ENCODE data around the gene ULBP1. TPM values are rescaled to one million over a fixed set of nuclear protein-coding genes. Genes with fewer than 3 reads are reported as not detected.
"Not testable (repeated sequence)": the region's sequence is repeated elsewhere in the genome, so short reads cannot be mapped to it uniquely, and the experiment has no call there.

Gene ULBP1
- total RNA-seq, 4 donors from 2014 or later = not detected

DNA sequence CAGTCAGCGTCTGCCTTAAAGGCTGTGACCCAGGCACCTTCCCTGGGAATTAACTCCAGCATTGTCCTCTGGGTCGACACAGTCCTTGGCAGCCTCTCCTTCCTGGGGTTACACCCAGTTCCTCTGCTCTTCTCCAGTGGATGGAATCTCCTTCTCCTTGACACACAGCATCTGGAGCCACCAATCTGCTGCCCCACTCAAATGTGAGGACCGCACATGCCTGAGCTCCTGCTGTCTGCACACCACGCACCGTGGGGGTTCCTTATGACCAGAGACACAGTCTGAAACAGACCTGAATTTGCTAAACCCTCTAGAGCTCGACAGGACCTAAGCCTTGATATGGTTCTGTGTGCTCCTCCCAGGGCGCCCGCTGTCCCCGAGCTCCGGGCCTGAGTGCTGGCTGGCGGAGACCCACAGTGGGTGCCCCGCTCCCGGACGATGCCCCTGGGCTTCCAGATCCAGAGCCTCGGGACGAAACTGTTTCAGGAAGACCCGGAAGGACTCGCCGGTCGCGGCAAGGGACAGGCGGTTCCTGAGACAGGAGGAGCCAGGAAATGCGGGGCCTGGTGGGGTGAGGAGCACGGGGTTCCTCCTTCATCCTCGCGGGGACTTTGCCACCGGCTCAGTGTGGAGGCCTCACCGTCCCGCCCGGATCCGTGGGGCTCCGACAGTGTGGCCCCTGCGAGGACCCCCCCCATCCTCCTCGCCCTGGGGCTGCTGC lies 38.3 kb upstream of the ULBP1 start:
- WGBS, 2 donors (ENCODE audit: low coverage in 1 of 2) = 15% methylated on average over 34 of the region's 34 CpGs; no CpG with 5 or more reads in 1 of the 2 donors
- DNase-seq = peak; percentile 42
- Histone ChIP-seq H3K4me3 (peak overlapping the region; percentile 28 to 62 (median 45)), H3K36me3 (no peaks in the 10 kb centered on the region), H3K27me3 (peaks cover 64% of the 10 kb centered on the region), H3K4me1 (peaks cover 10 to 33% (median 21%) of the 10 kb centered on the region in 4 donors), H3K27ac (peak overlapping the region in 3 of 4 donors; percentile 28 to 46 (median 39)), H3K9me3 (no peaks in the 10 kb centered on the region)
- TF ChIP-seq EP300 (IDR thresholded peaks at IDR 0.05; ENCODE audit: low read depth) = no peak
- TF ChIP-seq POLR2A (IDR thresholded peaks at IDR 0.05) = no peak
- TF ChIP-seq POLR2AphosphoS5 (IDR thresholded peaks at IDR 0.05) = no peak
- TF ChIP-seq, protein P1, sequence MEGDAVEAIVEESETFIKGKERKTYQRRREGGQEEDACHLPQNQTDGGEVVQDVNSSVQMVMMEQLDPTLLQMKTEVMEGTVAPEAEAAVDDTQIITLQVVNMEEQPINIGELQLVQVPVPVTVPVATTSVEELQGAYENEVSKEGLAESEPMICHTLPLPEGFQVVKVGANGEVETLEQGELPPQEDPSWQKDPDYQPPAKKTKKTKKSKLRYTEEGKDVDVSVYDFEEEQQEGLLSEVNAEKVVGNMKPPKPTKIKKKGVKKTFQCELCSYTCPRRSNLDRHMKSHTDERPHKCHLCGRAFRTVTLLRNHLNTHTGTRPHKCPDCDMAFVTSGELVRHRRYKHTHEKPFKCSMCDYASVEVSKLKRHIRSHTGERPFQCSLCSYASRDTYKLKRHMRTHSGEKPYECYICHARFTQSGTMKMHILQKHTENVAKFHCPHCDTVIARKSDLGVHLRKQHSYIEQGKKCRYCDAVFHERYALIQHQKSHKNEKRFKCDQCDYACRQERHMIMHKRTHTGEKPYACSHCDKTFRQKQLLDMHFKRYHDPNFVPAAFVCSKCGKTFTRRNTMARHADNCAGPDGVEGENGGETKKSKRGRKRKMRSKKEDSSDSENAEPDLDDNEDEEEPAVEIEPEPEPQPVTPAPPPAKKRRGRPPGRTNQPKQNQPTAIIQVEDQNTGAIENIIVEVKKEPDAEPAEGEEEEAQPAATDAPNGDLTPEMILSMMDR (IDR thresholded peaks at IDR 0.05) = no peak
- intact Hi-C loops (cut with DNase I; ENCODE audit: low total_unique reads) (no loop called here), in situ Hi-C loops (cut with MboI; ENCODE audit: low pct_ligation_motif_present in 1 of 4, low pct_unique_long_range_greater_than_20kb in 1 of 4, low sequenced_read_pairs in 3 of 4) (loop anchor here in 2 of 4 donors (10.0 kb wide), 2 partner anchors 81 to 201 kb away; no protein-coding TSS in a partner anchor)

DNA sequence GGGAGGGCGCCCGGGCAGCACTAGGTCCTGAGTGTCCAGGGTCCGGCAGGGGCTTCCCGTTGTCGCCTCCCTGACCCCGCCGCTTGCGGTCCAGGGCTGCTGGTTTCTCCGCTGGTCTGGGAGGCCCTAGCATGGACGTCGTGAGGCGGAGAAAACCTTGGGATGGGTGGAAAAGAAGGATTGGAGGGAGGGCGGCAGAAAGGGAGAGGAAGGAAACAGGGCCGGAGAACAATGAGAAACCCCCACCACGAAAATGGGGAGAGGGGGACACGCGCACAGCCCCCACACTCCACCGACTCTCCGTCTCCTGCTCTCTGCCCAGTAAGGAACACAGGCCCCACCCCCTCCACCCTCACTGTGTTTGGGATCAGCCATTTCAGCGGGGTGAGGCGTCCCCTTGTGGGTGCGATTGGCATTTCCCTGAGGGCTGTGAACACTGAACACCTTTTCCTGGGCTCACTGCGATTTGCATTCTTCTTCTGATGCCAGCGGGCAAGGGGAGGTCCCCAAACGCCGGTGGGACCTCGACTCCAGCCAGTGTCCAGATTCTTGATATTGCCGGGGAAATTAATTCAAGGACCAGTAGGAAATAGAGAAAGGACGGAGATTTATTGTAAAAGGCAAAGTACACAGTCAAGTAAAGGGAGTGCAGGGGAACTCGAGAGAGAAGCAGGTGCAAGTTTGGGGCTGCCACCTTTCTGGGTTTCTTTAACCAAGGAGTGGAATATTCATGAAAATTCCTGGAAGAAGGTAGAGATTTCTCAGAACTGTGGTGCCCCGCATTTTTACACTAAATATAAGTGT lies 37.6 kb upstream of the ULBP1 start:
- WGBS, 2 donors (ENCODE audit: low coverage in 1 of 2) = 2 to 29% methylated on average over 2 to 31 of the region's 31 CpGs
- in situ Hi-C loops (cut with MboI; ENCODE audit: low pct_ligation_motif_present in 1 of 4, low pct_unique_long_range_greater_than_20kb in 1 of 4, low sequenced_read_pairs in 3 of 4) = loop anchor here in 2 of 4 donors (10.0 kb wide), 2 partner anchors 81 to 201 kb away; no protein-coding TSS in a partner anchor
- H3K27me3 ChIP-seq = peaks cover 71% of the 10 kb centered on the region

DNA sequence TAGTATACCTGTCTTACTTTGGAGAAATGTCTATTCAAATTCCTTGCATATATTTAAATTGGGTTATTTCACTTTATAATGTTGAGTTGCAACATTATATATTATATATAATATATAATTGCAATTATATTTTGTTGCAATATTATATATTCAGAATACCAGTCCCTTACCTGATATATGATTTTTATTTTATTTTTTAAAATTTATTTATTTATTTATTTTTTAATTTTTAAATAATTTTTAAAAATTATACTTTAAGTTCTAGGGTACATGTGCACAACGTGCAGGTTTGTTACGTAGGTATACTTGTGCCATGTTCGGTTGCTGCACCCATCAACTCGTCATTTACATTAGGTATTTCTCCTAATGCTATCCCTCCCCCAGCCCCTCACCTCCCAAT lies 36.7 kb upstream of the ULBP1 start:
- H3K4me1 ChIP-seq = peaks cover 10 to 33% (median 21%) of the 10 kb centered on the region in 4 donors
- intact Hi-C loops (cut with DNase I; ENCODE audit: low total_unique reads) = loop anchor here (2.0 kb wide), 1 partner anchor 92 kb away; no protein-coding TSS in a partner anchor
- DNase-seq, H3K9me3 ChIP-seq, H3K27ac ChIP-seq, H3K4me3 ChIP-seq, H3K36me3 ChIP-seq: not testable (repeated sequence)
- in situ Hi-C loops (cut with MboI; ENCODE audit: low pct_ligation_motif_present in 1 of 4, low pct_unique_long_range_greater_than_20kb in 1 of 4, low sequenced_read_pairs in 3 of 4) = loop anchor here in 2 of 4 donors (10.0 kb wide), 2 partner anchors 82 to 202 kb away; no protein-coding TSS in a partner anchor
- 85 to 86% methylated on average over 4 of the region's 4 CpGs for WGBS, 2 donors (ENCODE audit: low coverage in 1 of 2)
- H3K27me3 ChIP-seq = peaks cover 80% of the 10 kb centered on the region

More for the DNA sequence above, 37.6 kb upstream of the ULBP1 start:
- peak overlapping the region in 3 of 4 donors; percentile 28 to 46 (median 39) for H3K27ac ChIP-seq
- TF ChIP-seq POLR2A (IDR thresholded peaks at IDR 0.05) (no peak), EP300 (IDR thresholded peaks at IDR 0.05; ENCODE audit: low read depth) (no peak), POLR2AphosphoS5 (IDR thresholded peaks at IDR 0.05) (no peak)
- TF ChIP-seq, protein P1 (IDR thresholded peaks at IDR 0.05) = peak; percentile 91 to 99 (median 92)
- H3K4me1 ChIP-seq = peaks cover 10 to 33% (median 21%) of the 10 kb centered on the region in 4 donors
- peak; percentile 93 for DNase-seq
- H3K4me3 ChIP-seq = peak overlapping the region; percentile 28 to 62 (median 45)
- no peaks in the 10 kb centered on the region for H3K36me3 ChIP-seq
- no peaks in the 10 kb centered on the region for H3K9me3 ChIP-seq
- intact Hi-C loops (cut with DNase I; ENCODE audit: low total_unique reads) = loop anchor here (2.0 kb wide), 1 partner anchor 91 kb away; no protein-coding TSS in a partner anchor

DNA sequence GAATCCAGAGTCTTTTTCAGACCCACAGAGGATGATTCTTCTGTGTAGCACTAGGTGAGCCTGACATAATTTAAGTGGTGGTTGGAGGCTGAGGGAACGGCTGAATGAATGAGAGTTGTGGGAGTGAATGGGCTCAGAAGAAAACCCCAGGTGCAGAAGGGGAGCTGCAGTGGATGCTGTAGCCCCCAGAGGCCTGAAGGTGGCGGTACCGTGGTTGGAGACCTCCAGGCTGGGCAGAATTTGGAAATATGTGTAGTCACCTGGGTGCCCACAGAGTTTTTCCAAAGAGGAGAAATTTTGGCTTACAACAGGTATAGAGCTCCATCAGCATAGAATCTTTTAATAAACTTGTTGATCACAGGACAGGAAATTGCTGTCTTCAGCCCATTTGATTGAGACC lies 34.3 kb upstream of the ULBP1 start:
- H3K27me3 ChIP-seq = peaks cover 78% of the 10 kb centered on the region
- in situ Hi-C loops (cut with MboI; ENCODE audit: low pct_ligation_motif_present in 1 of 4, low pct_unique_long_range_greater_than_20kb in 1 of 4, low sequenced_read_pairs in 3 of 4) (loop anchor here in 2 of 4 donors (10.0 kb wide), 2 partner anchors 85 to 205 kb away; no protein-coding TSS in a partner anchor), intact Hi-C loops (cut with DNase I; ENCODE audit: low total_unique reads) (no loop called here)
- no peak for DNase-seq
- WGBS, 2 donors (ENCODE audit: low coverage in 1 of 2) = 16 to 20% methylated on average over 1 to 3 of the region's 3 CpGs
- H3K36me3 ChIP-seq = no peaks in the 10 kb centered on the region
- no peaks in the 10 kb centered on the region for H3K9me3 ChIP-seq
- no peak for TF ChIP-seq EP300 (IDR thresholded peaks at IDR 0.05; ENCODE audit: low read depth)
- TF ChIP-seq, protein P1 (IDR thresholded peaks at IDR 0.05) = peak in 1 of 5 experiments; percentile 21
- no peak overlapping the region for H3K27ac ChIP-seq
- H3K4me3 ChIP-seq = no peak overlapping the region
- H3K4me1 ChIP-seq = peaks cover 0 to 17% (median 10%) of the 10 kb centered on the region in 4 donors

All from transverse colon (tissue), 4 donors.